HepG2 (cell line): Measurements from ENCODE around the gene EVI5. TPM values are rescaled to one million over a fixed set of nuclear protein-coding genes. Genes with fewer than 3 reads are reported as not detected.

Source experiments
- ATAC-seq: fragments of 200-7000 bp; cut with Tn5 transposase; 3 replicates; pipeline ENCODE4 v1.9.1; 2020; ENCODE audit warnings: mild to moderate bottlenecking, moderate library complexity
- BruUV-seq: library from RNA; stranded (reverse); fragments of 400-500 nt; replicated peaks from 2 replicates; lab custom pipeline; 2021; lab: Mats Ljungman, UMichigan
- CTCF ChIA-PET: fragments of 300-600 bp; formaldehyde crosslinking; extraction: SDS; loops from one replicate; lab custom pipeline; 2021; ENCODE audit warnings: low total read pairs, inconsistent platforms, low intra/inter-chr PET ratio; lab: Yijun Ruan, JAX
- POLR2A ChIA-PET: fragments of 350-600 bp; sonication (Branson Sonifier 250); formaldehyde crosslinking; loops from one replicate; lab custom pipeline; 2020; ENCODE audit warnings: antibody characterized with exemption, inconsistent platforms; lab: Yijun Ruan, JAX
- DNase-seq: peaks from one replicate; pipeline ENCODE4 v3.0.0-alpha.2; 2015; ENCODE audit warnings: low spot score
- FAIRE-seq: peaks from 3 replicates; lab custom pipeline; 2011; peaks lifted over from hg19 to GRCh38; lab: Jason Lieb, UNC
- H2AFZ ChIP-seq: one replicate; pipeline ENCODE4 v1.6.1; 2011; ENCODE audit warnings: low read length, inconsistent platforms
- H3K27ac ChIP-seq: fragments of 300-600 bp; 3 replicates; pipeline ENCODE4 v1.8.0; 2011; ENCODE audit warnings: mixed run types, mild to moderate bottlenecking, mixed read lengths, low read length, inconsistent platforms; ENCODE audit not compliant: insufficient read depth; ENCODE audit errors: extremely low read length
- H3K27me3 ChIP-seq, 2 experiments: fragments of 200-600 bp in 1 of 2; 2 replicates in 1 of 2; 3 replicates in 1 of 2; pipeline versions ENCODE4 v1.6.0 to v1.8.0; 2011; ENCODE audit warnings: low read length in 2 of 2, mild to moderate bottlenecking in 2 of 2, moderate library complexity in 2 of 2, inconsistent platforms in 1 of 2; ENCODE audit not compliant: insufficient read depth in 2 of 2, control insufficient read depth in 1 of 2
- H3K36me3 ChIP-seq, 2 experiments: fragments of 200-600 bp in 1 of 2; replicated peaks in 1 of 2; 2 replicates in 1 of 2; 3 replicates in 1 of 2; pipeline versions ENCODE4 v1.5.1 to v1.8.0; 2011; ENCODE audit warnings: low read length in 2 of 2, inconsistent platforms in 1 of 2; ENCODE audit not compliant: insufficient read depth in 2 of 2, control insufficient read depth in 1 of 2
- H3K4me1 ChIP-seq: 2 replicates; pipeline ENCODE4 v1.5.1; 2012; ENCODE audit warnings: low read length, inconsistent platforms; ENCODE audit not compliant: insufficient read depth
- H3K4me2 ChIP-seq: 2 replicates; pipeline ENCODE4 v1.6.0; 2011; ENCODE audit warnings: low read depth, low read length, inconsistent platforms
- H3K4me3 ChIP-seq, 3 experiments: fragments of 200-600 bp in 1 of 3; sonication (generic), shearing (Covaris generic) in 1 of 3; replicated peaks in 1 of 3; 2 replicates each; pipeline ENCODE4 v1.5.1; 2011 to 2016; ENCODE audit warnings: low read length in 3 of 3, inconsistent platforms in 2 of 3, low read depth in 2 of 3, mild to moderate bottlenecking in 2 of 3, control low read depth in 1 of 3, mixed read lengths in 1 of 3; ENCODE audit not compliant: insufficient read depth in 1 of 3
- H3K79me2 ChIP-seq: one replicate; pipeline ENCODE4 v1.6.1; 2011; ENCODE audit warnings: low read length, inconsistent platforms; ENCODE audit not compliant: insufficient read depth
- H3K9ac ChIP-seq: 2 replicates; pipeline ENCODE4 v1.6.0; 2011; ENCODE audit warnings: mild to moderate bottlenecking, low read depth, low read length, inconsistent platforms; ENCODE audit not compliant: insufficient read depth
- H3K9me3 ChIP-seq: 2 replicates; pipeline ENCODE4 v1.5.1; 2012; ENCODE audit warnings: mild to moderate bottlenecking, low read length
- H4K20me1 ChIP-seq: 2 replicates; pipeline ENCODE4 v1.6.0; 2011; ENCODE audit warnings: inconsistent platforms, mild to moderate bottlenecking, low read length, moderate library complexity; ENCODE audit not compliant: insufficient read depth
- KDM1A ChIP-seq: IDR thresholded peaks from 2 replicates; pipeline ENCODE4 v1.6.1; 2016; ENCODE audit warnings: missing compliant biosample characterization
- MAFF ChIP-seq: IDR thresholded peaks from 2 replicates; pipeline ENCODE4 v1.6.1; 2011; ENCODE audit warnings: low read depth, low read length, improper control_type of control experiment
- MAFK ChIP-seq, 2 experiments: IDR thresholded peaks in 1 of 2; conservative IDR thresholded peaks in 1 of 2; 2 replicates each; pipeline ENCODE4 v1.6.1; 2011; ENCODE audit warnings: improper control_type of control experiment in 2 of 2, low read length in 2 of 2
- PHF20 ChIP-seq: sonication (generic); formaldehyde crosslinking; IDR thresholded peaks from 2 replicates; pipeline ENCODE4 v1.5.0; 2020; ENCODE audit warnings: mild to moderate bottlenecking, missing genetic modification reagents
- ZMYM3 ChIP-seq: sonication (generic); formaldehyde crosslinking; IDR thresholded peaks from 2 replicates; pipeline ENCODE4 v1.5.1; 2020; ENCODE audit warnings: mild to moderate bottlenecking, missing genetic modification reagents
- ZNF121 ChIP-seq: sonication (generic); formaldehyde crosslinking; IDR thresholded peaks from 2 replicates; pipeline ENCODE4 v1.5.0; 2020; ENCODE audit warnings: mild to moderate bottlenecking, missing genetic modification reagents
- ZNF335 ChIP-seq: sonication (generic); formaldehyde crosslinking; IDR thresholded peaks from 2 replicates; pipeline ENCODE4 v1.4.0; 2020; ENCODE audit warnings: missing genetic modification reagents
- ZNF879 ChIP-seq: sonication (generic); formaldehyde crosslinking; IDR thresholded peaks from 2 replicates; pipeline ENCODE4 v1.8.1; 2023; ENCODE audit warnings: missing genetic modification reagents
- WGBS: methylation state at CpG from one replicate; pipeline ENCODE4 v1.1.6; 2017; ENCODE audit warnings: low lambda C conversion rate; 5-methylcytosine and 5-hydroxymethylcytosine counted together
- in situ Hi-C: cut with HindIII; loops from 2 replicates; pipeline ENCODE4 v1.10.0; 2017; ENCODE audit warnings: low pct_unique_long_range_greater_than_20kb; ENCODE audit not compliant: extremely low pct_ligation_motif_present
- intact Hi-C: fragments of 100-400 bp; cut with micrococcal nuclease; formaldehyde crosslinking; loops from one replicate; pipeline ENCODE4 v1.10.0; 2022; ENCODE audit not compliant: unreplicated experiment
- polyA plus RNA-seq, 8 experiments: library from polyadenylated mRNA; depleted of rRNA in 3 of 8; stranded (reverse) in 7 of 8; unstranded in 1 of 8; fragments of >200 nt; fragmentation: Illumina TruSeq in 4 of 8; extraction: Trizol in 4 of 8; gene quantifications; 2 replicates each; pipeline versions ENCODE4 v1.2.1 to v1.2.3, GENCODE V29; 2011 to 2016; ENCODE audit warnings: low read depth in 4 of 8, missing spikeins in 1 of 8, mixed read lengths in 1 of 8; ENCODE audit not compliant: insufficient read depth in 1 of 8
- total RNA-seq, 5 experiments: library from RNA; depleted of rRNA; stranded (reverse); fragments of >200 nt; fragmentation: Illumina TruSeq; extraction: Trizol; gene quantifications; 2 replicates each; pipeline ENCODE4 v1.2.3, GENCODE V29; 2016; ENCODE audit warnings: low read depth in 1 of 5

EVI5 gene
- total and polyA plus RNA-seq, 2 of the 13 experiments (the other 11 are each of a cell fraction or from before 2014, with no cell fraction given): 4.0 to 12.6 TPM

DNA sequence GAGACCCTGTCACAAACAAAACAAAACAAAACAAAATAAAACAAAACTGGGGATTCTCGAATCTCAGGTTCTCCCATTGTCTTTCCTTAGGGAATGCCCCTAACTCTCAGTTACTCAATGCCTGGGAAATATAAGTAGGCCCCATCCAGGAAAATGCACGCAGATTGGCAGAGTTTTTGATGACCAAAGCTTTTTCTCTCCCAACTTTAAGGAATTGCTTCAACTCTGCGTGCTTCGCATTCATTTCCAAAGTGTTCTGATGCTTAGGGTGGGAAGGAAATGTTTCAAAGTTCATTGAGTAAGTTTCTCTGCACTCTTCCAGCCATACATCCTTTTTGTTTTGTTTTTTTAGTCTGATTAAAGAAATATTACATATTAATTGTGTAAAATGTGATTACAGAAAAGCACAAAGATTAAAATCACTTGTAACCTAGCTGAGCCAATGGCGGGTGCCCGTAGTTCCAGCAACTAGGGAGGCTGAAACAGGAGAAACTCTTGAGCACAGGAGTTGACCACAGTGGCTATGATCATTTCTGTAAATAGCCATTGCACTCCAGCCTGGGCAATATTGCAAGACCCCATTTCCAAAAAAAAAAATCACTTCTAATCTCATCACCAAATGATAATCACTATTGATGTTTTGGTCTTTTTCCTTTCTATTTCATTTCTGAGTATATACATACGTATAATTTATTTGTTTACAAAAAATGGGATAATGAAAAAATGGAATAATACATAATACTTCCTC is 18.4 kb upstream of the EVI5 start:
- CTCF ChIA-PET: no interaction called here
- H4K20me1 ChIP-seq: no peaks in the 10 kb centered on the region
- 52% methylated on average over 7 of the region's 7 CpGs for WGBS
- H3K79me2 ChIP-seq: no peaks in the 10 kb centered on the region
- DNase-seq (no peak), ATAC-seq (no peak), FAIRE-seq (no peak)
- H3K4me1 ChIP-seq: peaks cover 17% of the 10 kb centered on the region
- in situ Hi-C loops (no loop called here), intact Hi-C loops (no loop called here)
- no peak overlapping the region for H3K27ac ChIP-seq
- H3K27me3 ChIP-seq: no peaks in the 10 kb centered on the region
- TF ChIP-seq KDM1A (CRISPR knock-in tag) (no peak), MAFK (conservative IDR thresholded peaks at IDR 0.05 in 1 of 2, IDR thresholded peaks at IDR 0.05 in 1 of 2; ENCODE audit: low read length in 2 of 2) (peak; percentile 68 to 81; a peak in 3 of 4 replicates), PHF20 (no peak), ZNF121 (CRISPR knock-in tag) (peak; percentile 46; the same call in 1 of the 2 replicates), ZMYM3 (CRISPR knock-in tag) (no peak), MAFF (peak; percentile 63), ZNF879 (CRISPR knock-in tag) (no peak)
- no peak overlapping the region for H3K4me3 ChIP-seq
- no peaks in the 10 kb centered on the region for H3K9me3 ChIP-seq
- BruUV-seq: no TSS peak
- H3K4me2 ChIP-seq: no peak overlapping the region
- POLR2A ChIA-PET: no interaction called here
- no peak overlapping the region for H3K9ac ChIP-seq
- H2AFZ ChIP-seq: no peak overlapping the region
- no peaks in the 10 kb centered on the region for H3K36me3 ChIP-seq

DNA sequence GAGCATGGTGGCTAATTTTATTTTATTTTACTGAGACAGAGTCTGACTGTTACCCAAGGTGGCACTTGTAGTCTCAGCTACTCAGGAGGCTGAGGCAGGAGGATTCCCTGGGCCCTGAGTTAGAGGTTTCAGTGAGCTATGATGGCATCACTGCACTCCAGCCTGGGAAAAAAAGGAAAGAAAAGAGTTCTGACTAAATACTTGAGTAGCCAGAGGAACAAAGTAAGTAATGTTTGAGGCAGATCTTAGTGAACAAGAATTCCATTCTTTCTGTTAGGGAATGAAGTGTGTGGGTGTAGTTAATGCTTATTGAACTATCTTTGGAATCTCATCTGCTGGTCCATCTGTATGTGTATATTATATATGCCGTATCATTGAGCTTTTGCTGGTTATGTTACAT is 13.1 kb upstream of the EVI5 start:
- ChIA-PET POLR2A (interaction anchor here (0.9 kb wide), 1 partner anchor 34 kb away, joined by 3 read pairs; the partner anchor contains the start of gene RPL5), CTCF (no interaction called here)
- ATAC-seq (no peak), DNase-seq (no peak), FAIRE-seq (no peak)
- WGBS: 6% methylated on average over 1 of the region's 1 CpG
- Histone ChIP-seq H4K20me1 (no peaks in the 10 kb centered on the region), H3K9ac (no peak overlapping the region), H3K4me2 (no peak overlapping the region), H3K9me3 (no peaks in the 10 kb centered on the region), H3K27me3 (no peaks in the 10 kb centered on the region), H3K4me3 (no peak overlapping the region), H3K27ac (no peak overlapping the region), H2AFZ (no peak overlapping the region), H3K36me3 (no peaks in the 10 kb centered on the region), H3K4me1 (peaks cover 14% of the 10 kb centered on the region), H3K79me2 (no peaks in the 10 kb centered on the region)
- BruUV-seq: no TSS peak
- intact Hi-C loops: no loop called here
- no peak for TF ChIP-seq ZNF335
- in situ Hi-C loops: no loop called here
